Progenitor cell of endocrine pancreas (in vitro differentiated cells): ENCODE measurements around the gene RNF25. TPM values are rescaled to one million over a fixed set of nuclear protein-coding genes. Genes with fewer than 3 reads are reported as not detected.

ENCODE experiments used
- DNase-seq: peaks from one replicate; pipeline ENCODE4 v3.0.0; 2021; ENCODE audit warnings: low spot score; ENCODE audit not compliant: unreplicated experiment
- H3K27ac Mint-ChIP-seq: 2 replicates; pipeline ENCODE4 v1.8.0; 2021; ENCODE audit warnings: mild to moderate bottlenecking, moderate library complexity, mixed read lengths
- H3K27me3 Mint-ChIP-seq: 2 replicates; pipeline ENCODE4 v1.8.0; 2021; ENCODE audit warnings: mixed read lengths
- H3K36me3 Mint-ChIP-seq: 2 replicates; pipeline ENCODE4 v1.8.0; 2022; ENCODE audit warnings: mixed read lengths; ENCODE audit not compliant: insufficient read depth
- H3K4me1 Mint-ChIP-seq: 2 replicates; pipeline ENCODE4 v1.8.0; 2021; ENCODE audit warnings: low read depth, mixed read lengths
- H3K4me3 Mint-ChIP-seq: 2 replicates; pipeline ENCODE4 v1.8.0; 2021; ENCODE audit warnings: low read depth, mild to moderate bottlenecking, moderate library complexity, mixed read lengths
- H3K9me3 Mint-ChIP-seq: 2 replicates; pipeline ENCODE4 v1.8.0; 2021; ENCODE audit warnings: low read depth, mixed read lengths
- total RNA-seq: library from RNA; stranded (reverse); gene quantifications from 2 replicates; pipeline ENCODE4 v1.2.1, GENCODE V29; 2021
- TF ChIP-seq, protein P1 (sequence below): fragments of 200-600 bp; sonication (generic); IDR thresholded peaks from one replicate; pipeline ENCODE4 v1.5.0; 2021; ENCODE audit warnings: antibody characterized with exemption, mild to moderate bottlenecking; ENCODE audit not compliant: unreplicated experiment

RNF25 gene
- total RNA-seq, 1 donor from 2014 or later, result 28.7 TPM

GRCh38 chr2:218631837-218632236, 40.0 kb downstream of the RNF25 start:
- Mint-ChIP-seq H3K4me3 (no peak overlapping the region), H3K36me3 (peaks cover 8% of the 10 kb centered on the region), H3K9me3 (no peaks in the 10 kb centered on the region), H3K27ac (no peak overlapping the region), H3K27me3 (no peaks in the 10 kb centered on the region), H3K4me1 (no peaks in the 10 kb centered on the region)
- no peak for DNase-seq
- TF ChIP-seq, protein P1, sequence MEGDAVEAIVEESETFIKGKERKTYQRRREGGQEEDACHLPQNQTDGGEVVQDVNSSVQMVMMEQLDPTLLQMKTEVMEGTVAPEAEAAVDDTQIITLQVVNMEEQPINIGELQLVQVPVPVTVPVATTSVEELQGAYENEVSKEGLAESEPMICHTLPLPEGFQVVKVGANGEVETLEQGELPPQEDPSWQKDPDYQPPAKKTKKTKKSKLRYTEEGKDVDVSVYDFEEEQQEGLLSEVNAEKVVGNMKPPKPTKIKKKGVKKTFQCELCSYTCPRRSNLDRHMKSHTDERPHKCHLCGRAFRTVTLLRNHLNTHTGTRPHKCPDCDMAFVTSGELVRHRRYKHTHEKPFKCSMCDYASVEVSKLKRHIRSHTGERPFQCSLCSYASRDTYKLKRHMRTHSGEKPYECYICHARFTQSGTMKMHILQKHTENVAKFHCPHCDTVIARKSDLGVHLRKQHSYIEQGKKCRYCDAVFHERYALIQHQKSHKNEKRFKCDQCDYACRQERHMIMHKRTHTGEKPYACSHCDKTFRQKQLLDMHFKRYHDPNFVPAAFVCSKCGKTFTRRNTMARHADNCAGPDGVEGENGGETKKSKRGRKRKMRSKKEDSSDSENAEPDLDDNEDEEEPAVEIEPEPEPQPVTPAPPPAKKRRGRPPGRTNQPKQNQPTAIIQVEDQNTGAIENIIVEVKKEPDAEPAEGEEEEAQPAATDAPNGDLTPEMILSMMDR, result no peak

GRCh38 chr2:218627939-218628338, 43.9 kb downstream of the RNF25 start:
- Mint-ChIP-seq H3K27me3 (no peaks in the 10 kb centered on the region), H3K4me1 (no peaks in the 10 kb centered on the region), H3K4me3 (no peak overlapping the region), H3K9me3 (no peaks in the 10 kb centered on the region), H3K27ac (no peak overlapping the region), H3K36me3 (no peaks in the 10 kb centered on the region)
- TF ChIP-seq, protein P1, result no peak
- no peak for DNase-seq

DNA sequence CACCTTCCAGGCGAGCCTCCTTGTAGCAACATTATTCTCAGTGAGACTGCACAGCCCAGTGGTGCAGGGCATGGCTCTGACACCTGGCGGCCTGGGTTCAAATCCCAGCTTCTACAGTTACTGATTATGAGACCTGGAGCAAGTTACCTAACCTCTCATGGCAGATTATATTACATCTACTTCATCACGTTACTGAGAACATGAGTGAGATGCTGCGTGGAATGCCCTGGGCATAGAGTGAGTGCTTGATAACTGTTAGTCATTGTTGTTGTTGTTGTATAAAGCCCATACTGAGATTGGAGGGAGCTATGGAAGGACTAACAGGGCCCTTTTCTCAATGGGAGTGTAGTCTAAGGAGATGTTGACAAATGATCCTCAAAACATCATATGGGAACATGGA, 45.4 kb downstream of the RNF25 start:
- no peak for DNase-seq
- H3K4me1 Mint-ChIP-seq, result no peaks in the 10 kb centered on the region

GRCh38 chr2:218623366-218623705, 48.5 kb downstream of the RNF25 start:
- no peaks in the 10 kb centered on the region for H3K4me1 Mint-ChIP-seq
- no peak overlapping the region for H3K27ac Mint-ChIP-seq
- H3K36me3 Mint-ChIP-seq, result no peaks in the 10 kb centered on the region

More for the DNA sequence above, 45.4 kb downstream of the RNF25 start:
- no peak overlapping the region for H3K4me3 Mint-ChIP-seq
- TF ChIP-seq, protein P1, result no peak
- no peaks in the 10 kb centered on the region for H3K36me3 Mint-ChIP-seq
- H3K27me3 Mint-ChIP-seq, result no peaks in the 10 kb centered on the region
- no peak overlapping the region for H3K27ac Mint-ChIP-seq
- H3K9me3 Mint-ChIP-seq, result no peaks in the 10 kb centered on the region

GRCh38 chr2:218622606-218623365, 49.0 kb downstream of the RNF25 start:
- H3K9me3 Mint-ChIP-seq, result no peaks in the 10 kb centered on the region
- H3K36me3 Mint-ChIP-seq, result no peaks in the 10 kb centered on the region
- H3K4me3 Mint-ChIP-seq, result no peak overlapping the region
- no peaks in the 10 kb centered on the region for H3K27me3 Mint-ChIP-seq
- H3K4me1 Mint-ChIP-seq, result no peaks in the 10 kb centered on the region
- TF ChIP-seq, protein P1, result no peak
- no peak for DNase-seq
- no peak overlapping the region for H3K27ac Mint-ChIP-seq

More at GRCh38 chr2:218623366-218623705, 48.5 kb downstream of the RNF25 start:
- TF ChIP-seq, protein P1, result no peak
- no peaks in the 10 kb centered on the region for H3K27me3 Mint-ChIP-seq
- no peaks in the 10 kb centered on the region for H3K9me3 Mint-ChIP-seq
- no peak overlapping the region for H3K4me3 Mint-ChIP-seq
- no peak for DNase-seq
